K562 (cell line): ENCODE data around the gene CHN1. TPM values are rescaled to one million over a fixed set of nuclear protein-coding genes. Genes with fewer than 3 reads are reported as not detected.
A peak's percentile ranks its signal among the peaks of the same experiment; 100 is the strongest.

ENCODE experiments used
- BACH1 ChIP-seq: fragments of 200-800 bp; sonication (Bioruptor generic); IDR thresholded peaks from 2 replicates; pipeline ENCODE4 v1.6.1; 2016; ENCODE audit warnings: missing genetic modification characterization, missing compliant biosample characterization
- BDP1 ChIP-seq: IDR thresholded peaks from 3 replicates; pipeline ENCODE4 v1.6.1; 2011; ENCODE audit not compliant: insufficient read length, insufficient read depth
- CBX5 ChIP-seq: IDR thresholded peaks from 2 replicates; pipeline ENCODE4 v1.6.1; 2014; ENCODE audit warnings: low read depth, borderline replicate concordance
- GTF2A2 ChIP-seq: IDR thresholded peaks from 2 replicates; pipeline ENCODE4 v1.6.1; 2016; ENCODE audit warnings: mild to moderate bottlenecking, missing genetic modification characterization, missing compliant biosample characterization
- HSF4 ChIP-seq: fragments of 250-450 bp; sonication (Bioruptor Pico); IDR thresholded peaks from 2 replicates; pipeline ENCODE4 v2.1.2; 2022; ENCODE audit warnings: mild to moderate bottlenecking, moderate library complexity, borderline replicate concordance
- PHF8 ChIP-seq: fragments of 200-600 bp; sonication (generic); IDR thresholded peaks from 2 replicates; pipeline ENCODE4 v1.6.1; 2012; ENCODE audit warnings: mixed run types, mild to moderate bottlenecking, inconsistent platforms, low read length, moderate library complexity, borderline replicate concordance
- POLR2A ChIP-seq: fragments of 450-650 bp; conservative IDR thresholded peaks from 2 replicates; pipeline ENCODE4 v1.6.1; 2016
- POLR2G ChIP-seq: fragments of 200-400 bp; formaldehyde crosslinking; IDR thresholded peaks from 2 replicates; pipeline ENCODE4 v1.6.1; 2017; ENCODE audit warnings: low read depth, mild to moderate bottlenecking, antibody characterized with exemption, low read length, moderate library complexity
- SIRT6 ChIP-seq: IDR thresholded peaks from one replicate; pipeline ENCODE4 v1.6.1; 2012; ENCODE audit warnings: low read depth, mild to moderate bottlenecking, control low read depth, inconsistent platforms, low read length, moderate library complexity
- SP1 ChIP-seq: sonication (generic); formaldehyde crosslinking; IDR thresholded peaks from 2 replicates; pipeline ENCODE4 v1.8.1; 2022; ENCODE audit warnings: mild to moderate bottlenecking, missing genetic modification reagents
- SPI1 ChIP-seq: IDR thresholded peaks from 2 replicates; pipeline ENCODE4 v1.6.1; 2011; ENCODE audit warnings: low read depth, low read length, control low read depth, borderline replicate concordance
- TAF1 ChIP-seq: IDR thresholded peaks from 2 replicates; pipeline ENCODE4 v1.6.1; 2011; ENCODE audit warnings: mild to moderate bottlenecking, low read length, moderate library complexity; ENCODE audit not compliant: insufficient read depth, control insufficient read depth, severe bottlenecking; ENCODE audit errors: extremely low read depth
- TCF3 ChIP-seq: sonication (generic); formaldehyde crosslinking; IDR thresholded peaks from 2 replicates; pipeline ENCODE4 v1.4.0; 2020; ENCODE audit warnings: mild to moderate bottlenecking, missing genetic modification reagents
- YY1 ChIP-seq, 3 experiments: IDR thresholded peaks; 2 replicates each; pipeline ENCODE4 v1.6.1; 2011; ENCODE audit warnings: low read length in 2 of 3, mild to moderate bottlenecking in 2 of 3, moderate library complexity in 2 of 3, borderline replicate concordance in 1 of 3, control low read depth in 1 of 3, low read depth in 1 of 3; ENCODE audit not compliant: insufficient read depth in 3 of 3, insufficient replicate concordance in 2 of 3, control insufficient read depth in 1 of 3, insufficient read length in 1 of 3; ENCODE audit errors: extremely low read depth in 1 of 3
- ZNF354B ChIP-seq: fragments of 250-450 bp; sonication (Bioruptor Pico); IDR thresholded peaks from 2 replicates; pipeline ENCODE4 v1.4.0; 2020
- ZNF507 ChIP-seq: conservative IDR thresholded peaks from 2 replicates; pipeline ENCODE4 v1.6.1; 2017; ENCODE audit warnings: missing genetic modification characterization, missing compliant biosample characterization
- ZNF717 ChIP-seq: fragments of 250-450 bp; sonication (Bioruptor Pico); IDR thresholded peaks from 2 replicates; pipeline ENCODE4 v1.5.0; 2021
- polyA plus RNA-seq, 8 experiments: library from polyadenylated mRNA; depleted of rRNA in 4 of 8; stranded (reverse) in 5 of 8; unstranded in 3 of 8; fragments of >200 nt; fragmentation: Nextera tagmentation in 2 of 8; fragmentation: Illumina TruSeq in 1 of 8; extraction: Ambion mirVana in 2 of 8; extraction: Trizol in 1 of 8; gene quantifications; 2 replicates each; pipeline versions ENCODE4 v1.2.1 to v1.2.3, GENCODE V29; 2011 to 2014; ENCODE audit warnings: inconsistent platforms in 1 of 8, missing spikeins in 1 of 8
- total RNA-seq, 7 experiments: library from RNA; depleted of rRNA in 6 of 7; stranded (reverse); fragments of >200 nt in 6 of 7; fragmentation: Illumina TruSeq in 2 of 7; extraction: Trizol in 2 of 7; gene quantifications; 2 replicates each; pipeline versions ENCODE4 v1.2.1 to v1.2.3, GENCODE V29; 2011 to 2021; ENCODE audit warnings: low replicate concordance in 1 of 7
- TF ChIP-seq, protein P1 (sequence below): sonication (generic); formaldehyde crosslinking; IDR thresholded peaks from 2 replicates; pipeline ENCODE4 v1.8.0; 2022; ENCODE audit warnings: mild to moderate bottlenecking, missing genetic modification reagents
- TF ChIP-seq, protein P2 (sequence below): sonication (generic); formaldehyde crosslinking; IDR thresholded peaks from 2 replicates; pipeline ENCODE4 v1.5.0; 2020; ENCODE audit warnings: missing genetic modification reagents
- TF ChIP-seq, protein P3 (sequence below): IDR thresholded peaks from 2 replicates; pipeline ENCODE4 v1.6.1; 2016; ENCODE audit warnings: missing genetic modification characterization, missing compliant biosample characterization
- TF ChIP-seq, protein P4 (sequence below), 2 experiments: fragments of 450-650 bp in 1 of 2; IDR thresholded peaks; 2 replicates each; pipeline ENCODE4 v1.6.1; 2011 to 2017; ENCODE audit warnings: low read depth in 2 of 2, antibody characterized with exemption in 1 of 2, borderline replicate concordance in 1 of 2, low read length in 1 of 2, mild to moderate bottlenecking in 1 of 2, mixed read lengths in 1 of 2; ENCODE audit not compliant: control insufficient read depth in 1 of 2

Gene CHN1
- total and polyA plus RNA-seq, 9 of the 15 experiments (the other 6 are each of a cell fraction or from before 2014, with no cell fraction given): 0.17 to 2.0 (median 0.87) TPM

DNA sequence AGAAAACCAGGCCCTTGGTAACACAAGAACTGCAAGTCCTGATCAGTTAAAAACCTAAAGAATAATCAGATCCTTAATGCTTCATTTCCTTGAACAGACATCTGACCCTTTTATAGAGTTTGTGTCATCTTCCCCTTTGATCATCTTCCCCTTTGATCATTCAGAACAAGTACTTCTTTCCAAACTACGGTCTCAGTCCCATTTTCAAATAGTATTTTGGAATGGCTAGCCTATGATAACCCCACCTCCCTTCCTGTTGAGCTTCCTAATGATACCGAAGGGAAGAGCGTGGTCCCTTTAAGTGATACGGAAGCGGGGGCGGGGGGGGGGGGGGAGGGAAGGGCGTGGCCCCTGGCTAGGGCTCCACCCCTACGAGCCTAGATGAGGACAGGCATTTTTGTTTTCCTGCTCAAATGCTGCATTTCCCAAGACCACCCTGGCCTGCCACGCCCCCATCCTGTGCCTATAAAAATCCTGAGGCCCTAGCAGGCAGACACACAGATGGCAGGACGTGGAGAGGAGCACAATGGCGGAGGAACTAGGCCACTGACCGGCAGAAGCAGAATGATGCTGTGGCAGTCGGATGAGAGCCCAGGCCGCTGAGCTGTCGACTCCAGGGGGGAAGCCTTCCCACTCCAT, 216.8 kb downstream of the CHN1 start (continued):
- TF ChIP-seq ZNF507 (tag): no peak
- TF ChIP-seq ZNF354B (CRISPR knock-in tag): no peak
- no peak for TF ChIP-seq TCF3
- TF ChIP-seq, protein P1, sequence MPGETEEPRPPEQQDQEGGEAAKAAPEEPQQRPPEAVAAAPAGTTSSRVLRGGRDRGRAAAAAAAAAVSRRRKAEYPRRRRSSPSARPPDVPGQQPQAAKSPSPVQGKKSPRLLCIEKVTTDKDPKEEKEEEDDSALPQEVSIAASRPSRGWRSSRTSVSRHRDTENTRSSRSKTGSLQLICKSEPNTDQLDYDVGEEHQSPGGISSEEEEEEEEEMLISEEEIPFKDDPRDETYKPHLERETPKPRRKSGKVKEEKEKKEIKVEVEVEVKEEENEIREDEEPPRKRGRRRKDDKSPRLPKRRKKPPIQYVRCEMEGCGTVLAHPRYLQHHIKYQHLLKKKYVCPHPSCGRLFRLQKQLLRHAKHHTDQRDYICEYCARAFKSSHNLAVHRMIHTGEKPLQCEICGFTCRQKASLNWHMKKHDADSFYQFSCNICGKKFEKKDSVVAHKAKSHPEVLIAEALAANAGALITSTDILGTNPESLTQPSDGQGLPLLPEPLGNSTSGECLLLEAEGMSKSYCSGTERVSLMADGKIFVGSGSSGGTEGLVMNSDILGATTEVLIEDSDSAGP (CRISPR knock-in tag): peak; percentile 83
- no peak for TF ChIP-seq BDP1
- no peak for TF ChIP-seq TAF1
- TF ChIP-seq POLR2G: peak; percentile 69
- TF ChIP-seq, protein P2, sequence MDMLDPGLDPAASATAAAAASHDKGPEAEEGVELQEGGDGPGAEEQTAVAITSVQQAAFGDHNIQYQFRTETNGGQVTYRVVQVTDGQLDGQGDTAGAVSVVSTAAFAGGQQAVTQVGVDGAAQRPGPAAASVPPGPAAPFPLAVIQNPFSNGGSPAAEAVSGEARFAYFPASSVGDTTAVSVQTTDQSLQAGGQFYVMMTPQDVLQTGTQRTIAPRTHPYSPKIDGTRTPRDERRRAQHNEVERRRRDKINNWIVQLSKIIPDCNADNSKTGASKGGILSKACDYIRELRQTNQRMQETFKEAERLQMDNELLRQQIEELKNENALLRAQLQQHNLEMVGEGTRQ (CRISPR knock-in tag): no peak
- no peak for TF ChIP-seq ZNF717
- no peak for TF ChIP-seq HSF4 (CRISPR knock-in tag)
- peak in 1 of 3 experiments; percentile 46 for TF ChIP-seq YY1 (IDR thresholded peaks at IDR 0.05; ENCODE audit: borderline replicate concordance in 1 of 3, control insufficient read depth in 1 of 3, extremely low read depth in 1 of 3, insufficient read depth in 3 of 3, insufficient read length in 1 of 3, insufficient replicate concordance in 2 of 3, low read depth in 1 of 3, low read length in 2 of 3)
- TF ChIP-seq BACH1: no peak
- no peak for TF ChIP-seq CBX5
- TF ChIP-seq POLR2A: peak; percentile 52; the same call in 1 of the 2 replicates
- TF ChIP-seq PHF8: peak; percentile 25; the same call in 1 of the 2 replicates
- TF ChIP-seq SP1 (CRISPR knock-in tag): no peak
- TF ChIP-seq, protein P3, sequence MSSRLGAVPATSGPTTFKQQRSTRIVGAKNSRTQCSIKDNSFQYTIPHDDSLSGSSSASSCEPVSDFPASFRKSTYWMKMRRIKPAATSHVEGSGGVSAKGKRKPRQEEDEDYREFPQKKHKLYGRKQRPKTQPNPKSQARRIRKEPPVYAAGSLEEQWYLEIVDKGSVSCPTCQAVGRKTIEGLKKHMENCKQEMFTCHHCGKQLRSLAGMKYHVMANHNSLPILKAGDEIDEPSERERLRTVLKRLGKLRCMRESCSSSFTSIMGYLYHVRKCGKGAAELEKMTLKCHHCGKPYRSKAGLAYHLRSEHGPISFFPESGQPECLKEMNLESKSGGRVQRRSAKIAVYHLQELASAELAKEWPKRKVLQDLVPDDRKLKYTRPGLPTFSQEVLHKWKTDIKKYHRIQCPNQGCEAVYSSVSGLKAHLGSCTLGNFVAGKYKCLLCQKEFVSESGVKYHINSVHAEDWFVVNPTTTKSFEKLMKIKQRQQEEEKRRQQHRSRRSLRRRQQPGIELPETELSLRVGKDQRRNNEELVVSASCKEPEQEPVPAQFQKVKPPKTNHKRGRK (tag): no peak
- TF ChIP-seq, protein P4, sequence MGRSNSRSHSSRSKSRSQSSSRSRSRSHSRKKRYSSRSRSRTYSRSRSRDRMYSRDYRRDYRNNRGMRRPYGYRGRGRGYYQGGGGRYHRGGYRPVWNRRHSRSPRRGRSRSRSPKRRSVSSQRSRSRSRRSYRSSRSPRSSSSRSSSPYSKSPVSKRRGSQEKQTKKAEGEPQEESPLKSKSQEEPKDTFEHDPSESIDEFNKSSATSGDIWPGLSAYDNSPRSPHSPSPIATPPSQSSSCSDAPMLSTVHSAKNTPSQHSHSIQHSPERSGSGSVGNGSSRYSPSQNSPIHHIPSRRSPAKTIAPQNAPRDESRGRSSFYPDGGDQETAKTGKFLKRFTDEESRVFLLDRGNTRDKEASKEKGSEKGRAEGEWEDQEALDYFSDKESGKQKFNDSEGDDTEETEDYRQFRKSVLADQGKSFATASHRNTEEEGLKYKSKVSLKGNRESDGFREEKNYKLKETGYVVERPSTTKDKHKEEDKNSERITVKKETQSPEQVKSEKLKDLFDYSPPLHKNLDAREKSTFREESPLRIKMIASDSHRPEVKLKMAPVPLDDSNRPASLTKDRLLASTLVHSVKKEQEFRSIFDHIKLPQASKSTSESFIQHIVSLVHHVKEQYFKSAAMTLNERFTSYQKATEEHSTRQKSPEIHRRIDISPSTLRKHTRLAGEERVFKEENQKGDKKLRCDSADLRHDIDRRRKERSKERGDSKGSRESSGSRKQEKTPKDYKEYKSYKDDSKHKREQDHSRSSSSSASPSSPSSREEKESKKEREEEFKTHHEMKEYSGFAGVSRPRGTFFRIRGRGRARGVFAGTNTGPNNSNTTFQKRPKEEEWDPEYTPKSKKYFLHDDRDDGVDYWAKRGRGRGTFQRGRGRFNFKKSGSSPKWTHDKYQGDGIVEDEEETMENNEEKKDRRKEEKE (IDR thresholded peaks at IDR 0.05; ENCODE audit: borderline replicate concordance in 1 of 2, control insufficient read depth in 1 of 2, low read depth in 2 of 2, low read length in 1 of 2): no peak
- TF ChIP-seq GTF2A2 (tag): peak; percentile 68; the same call in 1 of the 2 replicates
- TF ChIP-seq SIRT6: no peak
- 0 out of 2 replicates have a peak, but pooled peaks have one; percentile 13 for TF ChIP-seq SPI1
